Esophagus muscularis mucosa (tissue), 4 donors: Measurements from ENCODE around the gene KCNJ5. TPM values are rescaled to one million over a fixed set of nuclear protein-coding genes. Genes with fewer than 3 reads are reported as not detected.

ENCODE experiments used
- DNase-seq: peaks from one replicate; pipeline ENCODE4 v3.0.0-alpha.2; 2017; ENCODE audit errors: extremely low spot score
- H3K27ac ChIP-seq, 4 donors: fragments of 200-600 bp; sonication (generic); replicated peaks in 1 of 4; 1 replicate in 3 of 4; 2 replicates in 1 of 4; pipeline ENCODE4 v1.5.1; 2016 to 2019; ENCODE audit warnings: mild to moderate bottlenecking in 1 of 4
- H3K27me3 ChIP-seq, 4 donors: fragments of 200-600 bp; sonication (generic); one replicate each; pipeline versions ENCODE4 v1.5.1 to v1.6.0; 2016 to 2019
- H3K36me3 ChIP-seq, 4 donors: fragments of 200-600 bp; sonication (generic); one replicate each; pipeline ENCODE4 v1.5.1; 2016 to 2019
- H3K4me1 ChIP-seq, 4 donors: fragments of 200-600 bp; sonication (generic); one replicate each; pipeline ENCODE4 v1.5.1; 2016 to 2019
- H3K4me3 ChIP-seq, 4 donors: fragments of 200-600 bp; sonication (generic); 1 replicate in 2 of 4; 2 replicates in 2 of 4; pipeline ENCODE4 v1.5.1; 2016 to 2019; ENCODE audit warnings: mild to moderate bottlenecking in 4 of 4, moderate library complexity in 1 of 4
- H3K9me3 ChIP-seq, 4 donors: fragments of 200-600 bp; sonication (generic); 1 replicate in 3 of 4; 2 replicates in 1 of 4; pipeline ENCODE4 v1.5.1; 2016 to 2019
- EP300 ChIP-seq: sonication (generic); formaldehyde crosslinking; IDR thresholded peaks from one replicate; pipeline ENCODE4 v1.6.1; 2017; ENCODE audit warnings: antibody characterized with exemption
- POLR2A ChIP-seq: fragments of 450-650 bp; IDR thresholded peaks from one replicate; pipeline ENCODE4 v1.6.1; 2017; ENCODE audit warnings: antibody characterized with exemption, moderate library complexity, mild to moderate bottlenecking, low read depth
- POLR2AphosphoS5 ChIP-seq, 2 donors: sonication (generic); formaldehyde crosslinking; IDR thresholded peaks; one replicate each; pipeline ENCODE4 v1.6.1; 2017; ENCODE audit warnings: antibody characterized with exemption in 2 of 2
- WGBS: methylation state at CpG from one replicate; pipeline ENCODE4 v1.1.5; 2018; 5-methylcytosine and 5-hydroxymethylcytosine counted together
- intact Hi-C: fragments of 100-400 bp; cut with DNase I; formaldehyde crosslinking; loops from one replicate; pipeline ENCODE4 v1.15.1; 2023
- total RNA-seq, 4 donors: library from RNA; depleted of rRNA; stranded (reverse); fragments of >200 nt; gene quantifications; one replicate each; pipeline versions ENCODE4 v1.1.0 to v1.2.1, GENCODE V29; 2016
- TF ChIP-seq, protein P1 (sequence below), 3 experiments: fragments of 200-600 bp in 2 of 3; fragments of 450-650 bp in 1 of 3; sonication (generic) in 2 of 3; IDR thresholded peaks; one replicate each; pipeline ENCODE4 v1.5.1; 2017 to 2019; ENCODE audit warnings: antibody characterized with exemption in 3 of 3, mild to moderate bottlenecking in 2 of 3, moderate library complexity in 1 of 3

KCNJ5 gene
- total RNA-seq, 4 donors from 2014 or later, result 0.80 to 3.8 (median 1.00) TPM

DNA sequence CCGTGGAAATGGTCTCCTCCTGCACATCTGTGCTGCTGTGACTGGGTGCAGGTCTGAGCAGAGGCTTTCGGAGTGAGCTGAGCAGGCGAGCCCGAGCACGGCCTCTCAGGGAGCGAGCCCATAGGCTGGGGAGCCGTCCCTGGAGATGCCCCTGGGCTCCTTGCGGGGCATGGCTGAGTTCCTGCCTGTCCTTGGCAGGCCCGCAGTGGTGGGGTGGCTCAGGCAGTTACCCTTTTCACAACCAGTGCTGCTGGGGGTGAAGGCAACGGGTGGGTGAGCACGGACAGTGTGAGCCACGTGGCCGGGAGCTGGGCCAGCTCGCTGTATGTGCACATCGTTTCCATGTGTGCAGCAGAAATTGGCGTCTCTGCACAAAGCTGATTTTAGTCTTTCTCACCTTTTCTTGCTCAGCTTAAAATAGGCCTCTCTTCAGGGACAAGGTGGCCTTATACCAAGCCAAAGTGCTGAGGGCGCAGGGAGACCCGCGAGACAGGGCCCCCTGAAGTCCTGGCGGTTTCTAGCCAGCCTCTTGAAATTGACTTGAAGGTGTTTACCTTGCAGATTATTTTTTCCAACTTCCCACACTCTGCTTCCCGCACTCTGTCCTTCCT is 51.8 kb downstream of the KCNJ5 start, which contains the start of gene TP53AIP1:
TSS of gene TP53AIP1 (minus strand) at position 55 of the 611 bp plus-strand sequence. CDS start 5,053 bp downstream, outside the sequence.
- TF ChIP-seq POLR2A (no peak), EP300 (no peak), POLR2AphosphoS5 (IDR thresholded peaks at IDR 0.05) (no peak)
- TF ChIP-seq, protein P1, sequence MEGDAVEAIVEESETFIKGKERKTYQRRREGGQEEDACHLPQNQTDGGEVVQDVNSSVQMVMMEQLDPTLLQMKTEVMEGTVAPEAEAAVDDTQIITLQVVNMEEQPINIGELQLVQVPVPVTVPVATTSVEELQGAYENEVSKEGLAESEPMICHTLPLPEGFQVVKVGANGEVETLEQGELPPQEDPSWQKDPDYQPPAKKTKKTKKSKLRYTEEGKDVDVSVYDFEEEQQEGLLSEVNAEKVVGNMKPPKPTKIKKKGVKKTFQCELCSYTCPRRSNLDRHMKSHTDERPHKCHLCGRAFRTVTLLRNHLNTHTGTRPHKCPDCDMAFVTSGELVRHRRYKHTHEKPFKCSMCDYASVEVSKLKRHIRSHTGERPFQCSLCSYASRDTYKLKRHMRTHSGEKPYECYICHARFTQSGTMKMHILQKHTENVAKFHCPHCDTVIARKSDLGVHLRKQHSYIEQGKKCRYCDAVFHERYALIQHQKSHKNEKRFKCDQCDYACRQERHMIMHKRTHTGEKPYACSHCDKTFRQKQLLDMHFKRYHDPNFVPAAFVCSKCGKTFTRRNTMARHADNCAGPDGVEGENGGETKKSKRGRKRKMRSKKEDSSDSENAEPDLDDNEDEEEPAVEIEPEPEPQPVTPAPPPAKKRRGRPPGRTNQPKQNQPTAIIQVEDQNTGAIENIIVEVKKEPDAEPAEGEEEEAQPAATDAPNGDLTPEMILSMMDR (IDR thresholded peaks at IDR 0.05), result no peak
- no peaks in the 10 kb centered on the region for H3K4me1 ChIP-seq
- H3K9me3 ChIP-seq, result no peaks in the 10 kb centered on the region
- no peaks in the 10 kb centered on the region for H3K36me3 ChIP-seq
- no peak within 1 kb of the TSS for H3K27ac ChIP-seq
- peaks cover 0 to 26% (median 0%) of the 10 kb centered on the region in 4 donors for H3K27me3 ChIP-seq
- DNase-seq, result no peak
- no peak within 1 kb of the TSS for H3K4me3 ChIP-seq
- WGBS, result 85% methylated on average over 12 of the region's 21 CpGs
- intact Hi-C loops, result no loop called here

DNA sequence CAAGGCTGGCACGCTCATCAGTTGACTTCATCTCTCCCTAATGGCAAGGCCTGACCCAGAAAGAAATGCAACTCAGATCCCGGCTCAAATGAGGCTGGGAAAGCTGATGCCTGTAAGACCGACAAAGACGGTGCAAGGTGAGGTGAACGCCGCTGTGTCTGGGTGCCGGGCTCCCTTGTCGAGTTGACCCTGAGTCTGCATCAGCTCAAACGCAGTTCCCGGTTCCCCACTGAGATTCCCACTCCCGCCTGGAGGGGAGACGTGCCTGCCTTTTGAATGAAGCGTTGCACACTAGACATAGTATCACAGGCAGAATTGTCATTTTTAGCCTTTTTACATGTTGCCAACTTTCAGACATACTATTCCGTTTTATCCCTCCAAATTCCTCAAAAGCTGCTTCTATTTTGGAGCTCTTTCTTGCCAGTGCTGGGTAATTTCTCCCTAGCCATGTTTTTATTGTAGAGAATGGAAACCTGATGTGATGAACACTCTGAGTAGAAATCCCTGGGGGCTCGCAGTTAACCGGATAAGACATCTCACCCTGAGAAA is 52.3 kb downstream of the KCNJ5 start:
- peaks cover 0 to 30% (median 0%) of the 10 kb centered on the region in 4 donors for H3K27me3 ChIP-seq
- TF ChIP-seq EP300, result no peak
- TF ChIP-seq POLR2AphosphoS5 (IDR thresholded peaks at IDR 0.05), result no peak
- TF ChIP-seq, protein P1 (IDR thresholded peaks at IDR 0.05), result no peak
- TF ChIP-seq POLR2A, result no peak
- no peaks in the 10 kb centered on the region for H3K36me3 ChIP-seq
- H3K4me3 ChIP-seq, result no peak overlapping the region
- DNase-seq, result no peak
- no peak overlapping the region for H3K27ac ChIP-seq
- 72% methylated on average over 16 of the region's 16 CpGs for WGBS
- intact Hi-C loops, result no loop called here
- H3K9me3 ChIP-seq, result no peaks in the 10 kb centered on the region
- no peaks in the 10 kb centered on the region for H3K4me1 ChIP-seq

DNA sequence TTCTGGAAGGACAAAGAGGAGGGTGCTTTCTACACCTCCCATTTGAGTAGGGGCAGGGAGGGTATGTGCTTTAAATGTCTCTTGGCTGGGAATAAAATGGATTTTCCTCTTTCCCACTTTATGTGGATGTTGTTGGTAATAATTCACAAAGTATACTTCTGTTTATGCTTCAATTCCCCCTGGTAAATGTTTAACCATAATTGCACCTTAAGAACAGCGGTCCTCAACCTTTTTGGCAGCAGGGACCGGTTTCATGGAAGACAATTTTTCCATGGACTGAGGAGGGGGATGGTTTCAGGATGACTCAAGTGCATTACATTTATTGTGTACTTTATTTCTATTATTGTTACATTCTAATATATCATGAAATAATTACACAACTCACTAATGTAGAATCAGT is 55.5 kb downstream of the KCNJ5 start:
- H3K27ac ChIP-seq, result no peak overlapping the region

DNA sequence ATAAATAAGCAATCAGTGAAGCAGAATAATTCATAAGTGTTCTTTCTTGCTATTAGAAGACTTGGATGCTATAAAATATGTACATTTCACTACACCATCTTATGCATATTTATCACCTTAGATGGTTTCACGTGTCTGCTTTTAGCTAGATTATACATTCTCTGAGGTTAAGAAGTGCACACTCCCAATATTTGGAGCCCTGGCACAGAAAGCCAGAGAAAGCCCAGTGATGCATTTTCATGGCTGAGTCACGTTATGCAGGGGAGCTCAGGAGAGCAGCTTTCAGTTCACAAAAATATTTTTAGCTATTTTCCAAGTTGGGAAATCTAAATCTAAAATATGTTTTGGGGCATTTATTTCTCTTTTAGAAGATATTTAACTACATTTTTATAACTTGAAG is 56.6 kb downstream of the KCNJ5 start:
- H3K36me3 ChIP-seq, result no peaks in the 10 kb centered on the region
- no peaks in the 10 kb centered on the region for H3K4me1 ChIP-seq
- H3K9me3 ChIP-seq, result no peaks in the 10 kb centered on the region
- intact Hi-C loops, result no loop called here
- 74% methylated on average over 2 of the region's 2 CpGs for WGBS
- no peak overlapping the region for H3K27ac ChIP-seq
- no peak overlapping the region for H3K4me3 ChIP-seq
- peaks cover 0 to 20% (median 0%) of the 10 kb centered on the region in 4 donors for H3K27me3 ChIP-seq
- DNase-seq, result no peak
- TF ChIP-seq POLR2AphosphoS5 (IDR thresholded peaks at IDR 0.05), result no peak
- TF ChIP-seq, protein P1 (IDR thresholded peaks at IDR 0.05), result no peak
- TF ChIP-seq POLR2A, result no peak
- no peak for TF ChIP-seq EP300

More for the DNA sequence above, 55.5 kb downstream of the KCNJ5 start:
- no peaks in the 10 kb centered on the region for H3K36me3 ChIP-seq
- no peaks in the 10 kb centered on the region for H3K9me3 ChIP-seq
- TF ChIP-seq EP300 (no peak), POLR2AphosphoS5 (IDR thresholded peaks at IDR 0.05) (no peak), POLR2A (no peak)
- TF ChIP-seq, protein P1 (IDR thresholded peaks at IDR 0.05), result no peak
- intact Hi-C loops, result no loop called here
- WGBS, result 77% methylated on average over 2 of the region's 2 CpGs
- DNase-seq, result no peak
- no peak overlapping the region for H3K4me3 ChIP-seq
- no peaks in the 10 kb centered on the region for H3K4me1 ChIP-seq
- peaks cover 0 to 26% (median 0%) of the 10 kb centered on the region in 4 donors for H3K27me3 ChIP-seq
